Stimulated activated CD8-positive, alpha-beta memory T cell treated with anti-CD3 and anti-CD28 coated beads, Interleukin-4, amount 100 ng/mL, for 48 hours (primary cell): ENCODE results near the gene PISD.
A peak's percentile ranks its signal among the peaks of the same experiment; 100 is the strongest.

Experiments
- DNase-seq: peaks from one replicate; pipeline ENCODE4 v3.0.0-alpha.2; 2020

The PISD gene

GRCh38 chr22:31652088-31652487 is 9.9 kb downstream of the PISD start:
- DNase-seq = no peak

GRCh38 chr22:31651664-31652063 is 10.4 kb downstream of the PISD start:
- DNase-seq = no peak

- DNase-seq = no peak
Observed at GRCh38 chr22:31650391-31650790, 11.6 kb downstream of the PISD start.

GRCh38 chr22:31647523-31648320 is 14.3 kb downstream of the PISD start:
- DNase-seq = no peak

GRCh38 chr22:31647066-31647465 is 14.9 kb downstream of the PISD start:
- no peak for DNase-seq

- DNase-seq = no peak
Observed at GRCh38 chr22:31646186-31647019, 15.6 kb downstream of the PISD start.

- peak; percentile 43 for DNase-seq
Observed at GRCh38 chr22:31639436-31640039, 22.5 kb downstream of the PISD start.

GRCh38 chr22:31637891-31638618 is 24.0 kb downstream of the PISD start:
- no peak for DNase-seq

- no peak for DNase-seq
Observed at GRCh38 chr22:31637447-31637890, 24.5 kb downstream of the PISD start.

- DNase-seq = no peak
Observed at GRCh38 chr22:31635638-31636306, 26.2 kb downstream of the PISD start.

GRCh38 chr22:31631436-31631835 is 30.6 kb downstream of the PISD start:
- no peak for DNase-seq

- DNase-seq = peak; percentile 87
Observed at GRCh38 chr22:31630331-31631329, 31.4 kb downstream of the PISD start.

GRCh38 chr22:31629741-31630184 is 32.3 kb downstream of the PISD start:
- no peak for DNase-seq

- DNase-seq = no peak
Observed at GRCh38 chr22:31628969-31629708, 32.9 kb downstream of the PISD start.

- no peak for DNase-seq
Observed at GRCh38 chr22:31628362-31628761, 33.7 kb downstream of the PISD start.

- no peak for DNase-seq
Observed at GRCh38 chr22:31627223-31627731, 34.7 kb downstream of the PISD start.

GRCh38 chr22:31626427-31627150 is 35.4 kb downstream of the PISD start:
- no peak for DNase-seq

- no peak for DNase-seq
Observed at GRCh38 chr22:31625661-31626426, 36.2 kb downstream of the PISD start.
